ENCODE measurements around the gene DYRK4. TPM values are rescaled to one million over a fixed set of nuclear protein-coding genes. Genes with fewer than 3 reads are reported as not detected.

DYRK4 gene
- total and polyA plus RNA-seq, 2 of the 8 experiments (the other 6 are each of a cell fraction or from before 2014, with no cell fraction given) = 10.5 to 11.4 TPM

- Histone ChIP-seq H3K9me3 (ENCODE audit: insufficient read depth in 2 of 2, low read depth in 1 of 2, low read length in 1 of 2) (no peaks in the 10 kb centered on the region), H3K79me1 (ENCODE audit: low read depth, low read length) (no peaks in the 10 kb centered on the region), H4K8ac (ENCODE audit: extremely low read depth, insufficient read depth, low read length) (no peak overlapping the region), H3K4me2 (ENCODE audit: insufficient read depth in 1 of 2, low read depth in 2 of 2, low read length in 2 of 2) (no peak overlapping the region), H3K4ac (replicated peaks; ENCODE audit: insufficient read length, low read depth, low read length) (no peak overlapping the region), H2BK12ac (ENCODE audit: low read depth, low read length) (no peak overlapping the region), H2AFZ (ENCODE audit: low read length) (no peak overlapping the region), H2BK15ac (ENCODE audit: low read length) (no peak overlapping the region), H2AK5ac (ENCODE audit: low read depth, low read length) (no peak overlapping the region), H3K36me3 (ENCODE audit: control insufficient read depth in 2 of 4, insufficient read depth in 4 of 4, low read length in 3 of 4) (no peaks in the 10 kb centered on the region), H3K56ac (replicated peaks; ENCODE audit: insufficient read length, low read depth, low read length) (no peak overlapping the region), H4K20me1 (replicated peaks in 1 of 2; ENCODE audit: control insufficient read depth in 1 of 2, insufficient read depth in 2 of 2, low read length in 2 of 2) (no peaks in the 10 kb centered on the region), H3K23me2 (ENCODE audit: low read depth, low read length) (no peaks in the 10 kb centered on the region), H3K9ac (replicated peaks in 1 of 4; ENCODE audit: extremely low read depth in 1 of 4, low read depth in 3 of 4, low read length in 3 of 4) (no peak overlapping the region), H2BK5ac (ENCODE audit: low read depth, low read length) (no peak overlapping the region), H3K27ac (ENCODE audit: low read depth, low read length) (no peak overlapping the region), H4K5ac (ENCODE audit: insufficient read length, low read depth, low read length) (no peak overlapping the region), H3K79me2 (ENCODE audit: control insufficient read depth in 1 of 2, insufficient read depth in 2 of 2, low read length in 2 of 2) (no peaks in the 10 kb centered on the region), H3K4me3 (ENCODE audit: extremely low read depth in 1 of 4, insufficient read depth in 2 of 4, low read depth in 3 of 4, low read length in 4 of 4) (no peak overlapping the region), H3K14ac (ENCODE audit: insufficient read length) (no peak overlapping the region), H2BK20ac (ENCODE audit: low read length) (no peak overlapping the region), H3K18ac (ENCODE audit: extremely low read depth, low read length) (no peak overlapping the region), H3K4me1 (replicated peaks in 1 of 4; ENCODE audit: control insufficient read depth in 3 of 4, insufficient read depth in 4 of 4, low read length in 3 of 4) (peaks cover 0 to 10% (median 2%) of the 10 kb centered on the region in 4 experiments; a peak in 3 of 7 replicates), H4K91ac (replicated peaks; ENCODE audit: insufficient read length, low read length) (no peak overlapping the region), H3K23ac (ENCODE audit: insufficient read length) (no peak overlapping the region), H2BK120ac (replicated peaks; ENCODE audit: low read depth, low read length) (no peak overlapping the region), H3K27me3 (replicated peaks in 1 of 4; ENCODE audit: control insufficient read depth in 3 of 4, extremely low read depth in 1 of 4, insufficient read depth in 3 of 4, low read length in 3 of 4) (no peaks in the 10 kb centered on the region)
- ChIA-PET CTCF (ENCODE audit: partially characterized antibody) (interaction anchor here (0.6 to 2.5 kb wide), 24 partner anchors 8 to 475 kb away, joined by 3 to 18 read pairs (median 4); partner anchors contain the start of genes AKAP3, DYRK4 and NDUFA9), POLR2A (ENCODE audit: partially characterized antibody) (interaction anchor here (1.0 to 1.3 kb wide), 2 partner anchors 10 to 68 kb away, joined by 3 to 5 read pairs; partner anchors contain the start of genes AKAP3 and NDUFA9)
- TF ChIP-seq CBX5 (IDR thresholded peaks at IDR 0.05; ENCODE audit: low read depth, low read length) = no peak
- TF ChIP-seq RNF2 (IDR thresholded peaks at IDR 0.05; ENCODE audit: borderline replicate concordance, low read depth, low read length, missing control alignments, poor library complexity, severe bottlenecking) = no peak
- TF ChIP-seq SP4 (IDR thresholded peaks at IDR 0.05; ENCODE audit: low read length) = no peak
- no peak for TF ChIP-seq E2F6 (IDR thresholded peaks at IDR 0.05)
- no peak for TF ChIP-seq GTF2F1 (IDR thresholded peaks at IDR 0.05; ENCODE audit: borderline replicate concordance, low read depth, low read length)
- no peak for TF ChIP-seq CHD2 (IDR thresholded peaks at IDR 0.05; ENCODE audit: low read length)
- no peak for TF ChIP-seq SRF (IDR thresholded peaks at IDR 0.05; ENCODE audit: low read depth, low read length)
- no peak for TF ChIP-seq TAF7 (optimal IDR thresholded peaks at IDR 0.05; ENCODE audit: borderline replicate concordance, low read depth, low read length)
- TF ChIP-seq RFX5 (IDR thresholded peaks at IDR 0.05; ENCODE audit: borderline replicate concordance, low read depth, low read length) = no peak
- TF ChIP-seq JUND (IDR thresholded peaks at IDR 0.05; ENCODE audit: low read length) = no peak
- no peak for TF ChIP-seq SAP30 (IDR thresholded peaks at IDR 0.05; ENCODE audit: insufficient read depth, insufficient replicate concordance, low read length)
- TF ChIP-seq KDM5A (IDR thresholded peaks at IDR 0.05; ENCODE audit: low read length) = no peak
- no peak for TF ChIP-seq TBP (IDR thresholded peaks at IDR 0.05; ENCODE audit: low read depth, low read length)
- 75% methylated on average over 3 of the region's 3 CpGs; no CpG with 5 or more reads in 1 of the 2 experiments for WGBS, 2 experiments (ENCODE audit: extremely low coverage in 1 of 2, insufficient coverage in 1 of 2, insufficient read length in 1 of 2, insufficient replicate concordance in 2 of 2, low coverage in 1 of 2, low lambda C conversion rate in 2 of 2, missing lambda C conversion rate in 1 of 2)
- FAIRE-seq = no peak
- DNase-seq (ENCODE audit: low read depth in 1 of 2, low spot score in 2 of 2) = no peak
Observed at GRCh38 chr12:4580281-4580688, 18.3 kb downstream of the DYRK4 start.

All from H1 (cell line).